Measurements from ENCODE around the gene PLVAP.

PLVAP gene

DNA sequence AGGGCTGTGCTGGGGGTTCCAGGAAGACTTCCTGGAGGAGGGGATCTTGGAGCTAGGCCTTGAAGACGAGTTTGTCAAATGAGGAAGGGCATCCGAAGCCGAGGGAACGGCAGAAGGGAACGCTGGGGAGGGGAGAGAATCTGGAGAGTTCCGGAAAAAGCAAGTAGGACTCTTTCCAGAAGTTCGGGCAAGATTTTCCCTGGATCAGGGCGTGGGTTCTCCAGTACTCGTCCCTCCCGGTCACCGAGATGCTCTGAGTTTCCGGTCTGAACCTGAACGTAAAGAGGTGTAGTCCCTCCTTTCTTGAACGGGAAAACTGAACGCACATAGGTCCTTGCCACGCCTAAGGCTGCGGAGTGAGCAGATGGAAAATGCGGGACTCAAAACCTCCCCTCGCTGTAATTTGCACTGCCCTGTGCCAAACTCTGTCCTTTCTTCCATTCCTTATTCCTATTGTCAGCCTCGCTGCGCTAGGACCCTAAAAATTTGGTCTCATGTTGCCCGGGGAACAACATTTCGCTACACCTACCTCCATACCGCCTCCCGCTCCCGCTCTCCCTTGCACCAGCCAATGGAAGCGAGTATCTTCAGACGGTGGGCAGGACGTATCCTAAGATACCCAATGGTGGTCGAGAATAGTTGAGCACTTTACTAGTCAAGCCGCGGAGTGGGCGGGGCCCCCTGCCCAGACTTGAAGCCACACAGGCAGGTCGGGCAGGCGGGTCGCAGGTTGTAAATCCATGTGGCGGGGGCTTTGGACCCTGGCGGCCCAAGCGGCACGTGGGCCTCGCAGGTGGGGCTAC, 40.1 kb downstream of the PLVAP start, which contains the start of gene GTPBP3:
GTPBP3 (plus strand) TSS at position 682 of the 803 bp plus-strand sequence; CDS start at position 741, 59 bp downstream.
- H3K27me3 ChIP-seq (ENCODE audit: control insufficient read depth in 5 of 5, insufficient read depth in 4 of 5, low read length in 5 of 5), result no peaks in the 10 kb centered on the region
- H3K4me3 ChIP-seq (ENCODE audit: low read depth in 1 of 5, low read length in 5 of 5), result peak within 1 kb of the TSS; percentile 88 to 96 (median 94)
- peak within 1 kb of the TSS; percentile 79 to 93 (median 86) for H3K9ac ChIP-seq (ENCODE audit: low read length in 5 of 5)
- no peaks in the 10 kb centered on the region for H3K9me3 ChIP-seq (ENCODE audit: control insufficient read depth in 5 of 5, low read length in 5 of 5)
- peak within 1 kb of the TSS; percentile 95 for H3K27ac ChIP-seq (ENCODE audit: low read depth, low read length)
- H3K4me1 ChIP-seq (ENCODE audit: control insufficient read depth in 5 of 5, insufficient read depth in 5 of 5, low read length in 5 of 5), result peaks cover 3 to 54% (median 42%) of the 10 kb centered on the region in 5 donors
- H3K36me3 ChIP-seq (ENCODE audit: control insufficient read depth in 5 of 5, insufficient read depth in 5 of 5, low read length in 5 of 5), result peaks cover 0 to 16% (median 5%) of the 10 kb centered on the region in 5 donors

GRCh38 chr19:17335575-17335974, 41.6 kb downstream of the PLVAP start:
- H3K36me3 ChIP-seq (ENCODE audit: control insufficient read depth in 5 of 5, insufficient read depth in 5 of 5, low read length in 5 of 5), result peaks cover 0 to 14% (median 6%) of the 10 kb centered on the region in 5 donors
- peak overlapping the region in 1 of 5 donors; percentile 53 for H3K9ac ChIP-seq (ENCODE audit: low read length in 5 of 5)
- H3K27me3 ChIP-seq (ENCODE audit: control insufficient read depth in 5 of 5, insufficient read depth in 4 of 5, low read length in 5 of 5), result no peaks in the 10 kb centered on the region
- H3K4me1 ChIP-seq (ENCODE audit: control insufficient read depth in 5 of 5, insufficient read depth in 5 of 5, low read length in 5 of 5), result peaks cover 3 to 54% (median 42%) of the 10 kb centered on the region in 5 donors
- H3K27ac ChIP-seq (ENCODE audit: low read depth, low read length), result no peak overlapping the region
- H3K9me3 ChIP-seq (ENCODE audit: control insufficient read depth in 5 of 5, low read length in 5 of 5), result no peaks in the 10 kb centered on the region
- peak overlapping the region in 1 of 5 donors; percentile 82 for H3K4me3 ChIP-seq (ENCODE audit: low read depth in 1 of 5, low read length in 5 of 5)

DNA sequence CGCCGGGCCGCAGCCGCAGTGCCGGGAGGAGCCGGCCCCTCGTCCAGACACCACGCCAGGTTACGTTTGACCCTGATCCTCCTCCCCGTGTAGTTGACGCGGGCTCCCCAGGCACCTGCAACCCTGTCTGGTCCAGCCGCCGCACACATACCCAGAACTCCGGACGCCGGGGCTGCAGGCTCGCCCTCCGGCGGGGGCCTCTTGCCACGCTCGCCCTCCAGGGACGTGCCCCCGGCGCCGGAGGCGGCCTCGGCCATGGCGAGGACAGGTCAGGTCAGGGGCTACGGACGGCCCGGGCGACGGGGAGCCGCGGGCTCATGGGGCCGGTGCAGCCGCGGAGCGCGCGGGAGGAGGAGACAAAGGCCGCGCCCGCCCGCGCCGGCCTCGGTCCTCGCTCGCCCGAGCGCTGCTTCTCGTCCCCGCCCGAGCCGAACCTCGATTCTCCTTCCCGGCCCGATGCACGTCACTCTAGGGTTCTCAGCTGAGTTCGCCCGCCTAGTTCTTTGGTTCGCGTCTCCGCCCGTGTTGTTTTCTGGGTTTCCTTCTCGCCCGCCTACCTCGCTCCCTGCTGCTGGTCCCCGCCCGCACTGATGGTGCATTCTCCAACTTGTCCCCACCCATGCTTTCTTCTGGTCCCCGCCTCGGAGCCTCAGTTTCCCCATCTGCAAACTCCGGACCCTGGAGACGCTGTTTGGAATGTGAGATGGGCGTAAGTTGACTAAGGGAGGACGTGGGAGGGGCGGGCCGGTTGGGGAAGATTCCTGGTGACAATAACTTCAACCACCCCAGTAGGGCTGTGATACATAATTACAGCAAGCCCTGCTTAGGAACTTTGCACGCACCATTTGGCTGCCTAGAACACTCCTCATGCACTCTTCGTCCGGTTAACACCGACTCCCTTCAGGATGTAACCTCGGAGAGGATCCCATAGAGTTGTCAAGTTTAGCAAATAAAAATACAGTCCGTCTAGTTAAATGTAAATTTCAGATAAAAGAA, 42.4 kb downstream of the PLVAP start, which contains the start of gene ANO8:
ANO8 (minus strand) TSS at position 442 of the 996 bp plus-strand sequence; CDS start at position 257, 185 bp downstream.
- Histone ChIP-seq H3K27me3 (ENCODE audit: control insufficient read depth in 5 of 5, insufficient read depth in 4 of 5, low read length in 5 of 5) (no peaks in the 10 kb centered on the region), H3K27ac (ENCODE audit: low read depth, low read length) (peak within 1 kb of the TSS; percentile 37), H3K9me3 (ENCODE audit: control insufficient read depth in 5 of 5, low read length in 5 of 5) (no peaks in the 10 kb centered on the region), H3K9ac (ENCODE audit: low read length in 5 of 5) (peak within 1 kb of the TSS in 4 of 5 donors; percentile 71 to 81 (median 74)), H3K4me3 (ENCODE audit: low read depth in 1 of 5, low read length in 5 of 5) (peak within 1 kb of the TSS; percentile 72 to 87 (median 81)), H3K4me1 (ENCODE audit: control insufficient read depth in 5 of 5, insufficient read depth in 5 of 5, low read length in 5 of 5) (peaks cover 3 to 52% (median 42%) of the 10 kb centered on the region in 5 donors), H3K36me3 (ENCODE audit: control insufficient read depth in 5 of 5, insufficient read depth in 5 of 5, low read length in 5 of 5) (peaks cover 0 to 22% (median 11%) of the 10 kb centered on the region in 5 donors)

GRCh38 chr19:17333611-17334413, 43.3 kb downstream of the PLVAP start:
- peaks cover 3 to 59% (median 42%) of the 10 kb centered on the region in 5 donors for H3K4me1 ChIP-seq (ENCODE audit: control insufficient read depth in 5 of 5, insufficient read depth in 5 of 5, low read length in 5 of 5)
- peak overlapping the region; percentile 23 for H3K27ac ChIP-seq (ENCODE audit: low read depth, low read length)
- H3K9ac ChIP-seq (ENCODE audit: low read length in 5 of 5), result peak overlapping the region in 4 of 5 donors; percentile 71 to 81 (median 74)

DNA sequence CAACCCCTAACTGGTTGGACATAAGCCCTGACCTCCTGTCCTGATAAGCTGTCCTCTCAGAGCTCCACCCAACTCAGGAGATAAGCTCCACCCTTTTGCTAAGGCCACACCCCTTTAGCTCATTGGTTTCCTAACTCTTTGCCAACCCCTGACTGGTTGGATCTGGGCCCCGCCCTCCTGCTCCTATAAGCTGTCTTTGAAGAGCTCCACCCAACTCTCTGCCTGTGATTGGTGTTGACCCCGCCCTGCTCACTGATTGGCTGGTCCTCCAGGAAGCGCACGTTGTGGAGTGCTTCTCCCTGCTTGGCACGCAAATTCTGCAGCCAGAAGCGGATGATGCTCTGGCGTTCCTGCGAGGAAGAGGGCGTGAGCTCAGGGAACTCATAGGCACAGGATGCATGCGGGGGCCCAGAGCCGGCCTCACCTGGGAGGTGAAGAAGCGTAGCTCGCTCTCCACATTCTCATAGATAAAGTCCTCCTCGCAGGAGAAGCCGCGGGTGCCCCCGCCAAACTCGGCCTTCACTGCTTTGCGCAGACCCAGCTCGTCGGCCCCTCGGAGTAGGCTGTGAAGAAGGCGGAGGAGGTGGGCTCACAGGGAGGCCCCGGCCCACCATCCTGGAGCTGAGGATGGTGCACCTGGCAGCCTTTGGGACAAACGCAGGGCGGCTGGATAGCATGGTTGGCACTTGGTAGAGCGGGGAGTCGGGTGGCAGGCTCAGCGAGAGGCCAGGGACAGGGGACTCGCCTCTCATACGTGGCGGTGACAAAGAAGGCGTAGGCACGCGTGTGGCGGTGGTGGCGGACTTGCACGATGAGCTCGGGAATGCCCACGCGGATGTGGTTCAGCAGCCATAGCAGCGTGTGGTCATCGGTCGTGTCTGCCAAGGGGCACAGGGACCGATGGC, 44.2 kb downstream of the PLVAP start:
- H3K4me3 ChIP-seq (ENCODE audit: low read depth in 1 of 5, low read length in 5 of 5), result no peak overlapping the region
- no peak overlapping the region for H3K27ac ChIP-seq (ENCODE audit: low read depth, low read length)
- H3K27me3 ChIP-seq (ENCODE audit: control insufficient read depth in 5 of 5, insufficient read depth in 4 of 5, low read length in 5 of 5), result no peaks in the 10 kb centered on the region
- H3K36me3 ChIP-seq (ENCODE audit: control insufficient read depth in 5 of 5, insufficient read depth in 5 of 5, low read length in 5 of 5), result peaks cover 0 to 22% (median 8%) of the 10 kb centered on the region in 5 donors
- H3K9me3 ChIP-seq (ENCODE audit: control insufficient read depth in 5 of 5, low read length in 5 of 5), result no peaks in the 10 kb centered on the region
- peaks cover 3 to 56% (median 33%) of the 10 kb centered on the region in 5 donors for H3K4me1 ChIP-seq (ENCODE audit: control insufficient read depth in 5 of 5, insufficient read depth in 5 of 5, low read length in 5 of 5)
- H3K9ac ChIP-seq (ENCODE audit: low read length in 5 of 5), result no peak overlapping the region

More at GRCh38 chr19:17333611-17334413, 43.3 kb downstream of the PLVAP start:
- Histone ChIP-seq H3K9me3 (ENCODE audit: control insufficient read depth in 5 of 5, low read length in 5 of 5) (no peaks in the 10 kb centered on the region), H3K27me3 (ENCODE audit: control insufficient read depth in 5 of 5, insufficient read depth in 4 of 5, low read length in 5 of 5) (no peaks in the 10 kb centered on the region), H3K36me3 (ENCODE audit: control insufficient read depth in 5 of 5, insufficient read depth in 5 of 5, low read length in 5 of 5) (peaks cover 0 to 26% (median 8%) of the 10 kb centered on the region in 5 donors), H3K4me3 (ENCODE audit: low read depth in 1 of 5, low read length in 5 of 5) (peak overlapping the region; percentile 70 to 87 (median 80))

DNA sequence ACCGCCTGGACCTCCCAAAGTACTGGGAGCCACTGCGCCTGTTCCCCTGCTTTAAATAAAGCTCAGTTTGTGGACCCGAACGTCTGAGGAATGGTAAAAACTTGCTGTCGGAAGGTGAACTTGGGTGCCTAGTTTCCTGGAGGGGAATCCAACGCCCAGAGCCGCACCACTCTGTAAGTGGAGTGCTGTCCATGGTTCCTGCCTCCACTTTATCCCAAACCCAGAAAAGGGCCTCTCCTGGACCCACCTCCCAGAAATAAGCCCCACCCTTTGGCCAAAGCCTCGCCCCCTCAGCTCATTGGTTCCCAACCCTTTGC, 44.8 kb downstream of the PLVAP start:
- no peak overlapping the region for H3K9ac ChIP-seq (ENCODE audit: low read length in 5 of 5)
- H3K4me3 ChIP-seq (ENCODE audit: low read depth in 1 of 5, low read length in 5 of 5), result no peak overlapping the region

DNA sequence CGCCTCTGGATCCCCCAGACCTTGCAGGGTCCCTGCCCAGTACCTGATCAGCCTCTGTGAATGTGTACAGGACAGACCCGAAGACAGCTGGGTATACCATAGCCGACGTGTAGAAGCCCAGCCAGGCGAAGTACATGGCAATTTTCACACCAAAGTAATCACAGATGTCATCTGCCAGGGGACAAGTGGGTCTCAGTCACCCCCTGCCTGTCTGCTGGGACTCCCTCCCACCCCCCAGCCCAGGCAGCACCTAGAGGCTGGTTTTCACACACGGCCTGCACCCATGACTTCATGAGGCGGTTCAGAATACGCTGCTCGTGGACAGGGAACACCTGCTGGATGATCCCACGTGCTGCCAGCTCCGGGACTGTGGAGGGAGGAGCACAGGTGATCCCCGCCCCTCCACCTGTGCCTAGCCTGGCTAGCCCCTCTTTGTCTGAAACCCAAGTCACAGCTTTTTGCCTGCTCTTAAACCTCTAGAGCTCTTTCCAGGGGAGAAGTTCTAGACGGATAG, 46.0 kb downstream of the PLVAP start:
- Histone ChIP-seq H3K4me1 (ENCODE audit: control insufficient read depth in 5 of 5, insufficient read depth in 5 of 5, low read length in 5 of 5) (peaks cover 3 to 53% (median 29%) of the 10 kb centered on the region in 5 donors), H3K27ac (ENCODE audit: low read depth, low read length) (no peak overlapping the region), H3K4me3 (ENCODE audit: low read depth in 1 of 5, low read length in 5 of 5) (no peak overlapping the region), H3K9ac (ENCODE audit: low read length in 5 of 5) (no peak overlapping the region), H3K9me3 (ENCODE audit: control insufficient read depth in 5 of 5, low read length in 5 of 5) (no peaks in the 10 kb centered on the region), H3K27me3 (ENCODE audit: control insufficient read depth in 5 of 5, insufficient read depth in 4 of 5, low read length in 5 of 5) (no peaks in the 10 kb centered on the region), H3K36me3 (ENCODE audit: control insufficient read depth in 5 of 5, insufficient read depth in 5 of 5, low read length in 5 of 5) (peaks cover 0 to 32% (median 10%) of the 10 kb centered on the region in 5 donors)

More for the DNA sequence above, 44.8 kb downstream of the PLVAP start:
- peaks cover 0 to 27% (median 10%) of the 10 kb centered on the region in 5 donors for H3K36me3 ChIP-seq (ENCODE audit: control insufficient read depth in 5 of 5, insufficient read depth in 5 of 5, low read length in 5 of 5)
- H3K9me3 ChIP-seq (ENCODE audit: control insufficient read depth in 5 of 5, low read length in 5 of 5), result no peaks in the 10 kb centered on the region
- H3K27me3 ChIP-seq (ENCODE audit: control insufficient read depth in 5 of 5, insufficient read depth in 4 of 5, low read length in 5 of 5), result no peaks in the 10 kb centered on the region
- H3K4me1 ChIP-seq (ENCODE audit: control insufficient read depth in 5 of 5, insufficient read depth in 5 of 5, low read length in 5 of 5), result peaks cover 3 to 51% (median 28%) of the 10 kb centered on the region in 5 donors
- H3K27ac ChIP-seq (ENCODE audit: low read depth, low read length), result no peak overlapping the region

GRCh38 chr19:17330262-17331044, 46.7 kb downstream of the PLVAP start:
- H3K4me3 ChIP-seq (ENCODE audit: low read depth in 1 of 5, low read length in 5 of 5), result no peak overlapping the region
- H3K4me1 ChIP-seq (ENCODE audit: control insufficient read depth in 5 of 5, insufficient read depth in 5 of 5, low read length in 5 of 5), result peaks cover 3 to 52% (median 32%) of the 10 kb centered on the region in 5 donors
- peaks cover 0 to 32% (median 10%) of the 10 kb centered on the region in 5 donors for H3K36me3 ChIP-seq (ENCODE audit: control insufficient read depth in 5 of 5, insufficient read depth in 5 of 5, low read length in 5 of 5)
- H3K9me3 ChIP-seq (ENCODE audit: control insufficient read depth in 5 of 5, low read length in 5 of 5), result no peaks in the 10 kb centered on the region
- no peak overlapping the region for H3K27ac ChIP-seq (ENCODE audit: low read depth, low read length)
- no peak overlapping the region for H3K9ac ChIP-seq (ENCODE audit: low read length in 5 of 5)
- no peaks in the 10 kb centered on the region for H3K27me3 ChIP-seq (ENCODE audit: control insufficient read depth in 5 of 5, insufficient read depth in 4 of 5, low read length in 5 of 5)

Measured in subcutaneous abdominal adipose tissue (tissue), 5 donors.